Measurements from ENCODE around the gene DCST1.

GRCh38 chr1:155069551-155070157 lies 36.0 kb downstream of the DCST1 start:
- TF ChIP-seq, protein P1, sequence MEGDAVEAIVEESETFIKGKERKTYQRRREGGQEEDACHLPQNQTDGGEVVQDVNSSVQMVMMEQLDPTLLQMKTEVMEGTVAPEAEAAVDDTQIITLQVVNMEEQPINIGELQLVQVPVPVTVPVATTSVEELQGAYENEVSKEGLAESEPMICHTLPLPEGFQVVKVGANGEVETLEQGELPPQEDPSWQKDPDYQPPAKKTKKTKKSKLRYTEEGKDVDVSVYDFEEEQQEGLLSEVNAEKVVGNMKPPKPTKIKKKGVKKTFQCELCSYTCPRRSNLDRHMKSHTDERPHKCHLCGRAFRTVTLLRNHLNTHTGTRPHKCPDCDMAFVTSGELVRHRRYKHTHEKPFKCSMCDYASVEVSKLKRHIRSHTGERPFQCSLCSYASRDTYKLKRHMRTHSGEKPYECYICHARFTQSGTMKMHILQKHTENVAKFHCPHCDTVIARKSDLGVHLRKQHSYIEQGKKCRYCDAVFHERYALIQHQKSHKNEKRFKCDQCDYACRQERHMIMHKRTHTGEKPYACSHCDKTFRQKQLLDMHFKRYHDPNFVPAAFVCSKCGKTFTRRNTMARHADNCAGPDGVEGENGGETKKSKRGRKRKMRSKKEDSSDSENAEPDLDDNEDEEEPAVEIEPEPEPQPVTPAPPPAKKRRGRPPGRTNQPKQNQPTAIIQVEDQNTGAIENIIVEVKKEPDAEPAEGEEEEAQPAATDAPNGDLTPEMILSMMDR (IDR thresholded peaks at IDR 0.05; ENCODE audit: low read depth, low read length), result no peak
- TF ChIP-seq POLR2A (IDR thresholded peaks at IDR 0.05; ENCODE audit: extremely low read depth, insufficient read length) (no peak), MYC (IDR thresholded peaks at IDR 0.05; ENCODE audit: low read depth, low read length) (no peak)
- TF ChIP-seq, protein P2, sequence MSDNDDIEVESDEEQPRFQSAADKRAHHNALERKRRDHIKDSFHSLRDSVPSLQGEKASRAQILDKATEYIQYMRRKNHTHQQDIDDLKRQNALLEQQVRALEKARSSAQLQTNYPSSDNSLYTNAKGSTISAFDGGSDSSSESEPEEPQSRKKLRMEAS (IDR thresholded peaks at IDR 0.05; ENCODE audit: low read depth, low read length), result no peak
